GM21528 (cell line): Measurements from ENCODE around the gene P4HTM.

Source experiments
- ATAC-seq: cut with Tn5 transposase; IDR thresholded peaks from one replicate; pipeline ENCODE4 v1.9.1; 2021; ENCODE audit warnings: mild to moderate bottlenecking, moderate library complexity; ENCODE audit not compliant: unreplicated experiment, low FRiP score

The P4HTM gene

GRCh38 chr3:48989796-48990635 lies at the start of gene P4HTM:
Gene P4HTM, plus strand, starts transcription at chr3:48990241. Its CDS starts 16 bp downstream, at chr3:48990257.
- peak; percentile 41 for ATAC-seq

GRCh38 chr3:48945432-48945831 lies 44.6 kb upstream of the P4HTM start:
- ATAC-seq: no peak

GRCh38 chr3:48945891-48946549 lies 44.0 kb upstream of the P4HTM start:
- ATAC-seq: no peak

- ATAC-seq: no peak
These were observed 40.7 kb upstream of the P4HTM start for GRCh38 chr3:48949376-48949717.

GRCh38 chr3:48950051-48950450 lies 40.0 kb upstream of the P4HTM start:
- ATAC-seq: no peak

GRCh38 chr3:48951764-48952163 lies 38.3 kb upstream of the P4HTM start:
- no peak for ATAC-seq

GRCh38 chr3:48952510-48953118 lies 37.4 kb upstream of the P4HTM start:
- no peak for ATAC-seq

- ATAC-seq: no peak
These were observed 32.9 kb upstream of the P4HTM start for GRCh38 chr3:48957006-48957705.

- no peak for ATAC-seq
These were observed 29.1 kb upstream of the P4HTM start for GRCh38 chr3:48960841-48961413.

GRCh38 chr3:48962340-48962739 lies 27.7 kb upstream of the P4HTM start:
- no peak for ATAC-seq

GRCh38 chr3:48962939-48963338 lies 27.1 kb upstream of the P4HTM start:
- ATAC-seq: no peak

GRCh38 chr3:48963591-48963990 lies 26.4 kb upstream of the P4HTM start:
- ATAC-seq: no peak

GRCh38 chr3:48966367-48966766 lies 23.7 kb upstream of the P4HTM start:
- no peak for ATAC-seq

- ATAC-seq: no peak
These were observed 23.1 kb upstream of the P4HTM start for GRCh38 chr3:48966876-48967361.

GRCh38 chr3:48970586-48970985 lies 19.5 kb upstream of the P4HTM start:
- no peak for ATAC-seq

- ATAC-seq: no peak
These were observed 15.8 kb upstream of the P4HTM start for GRCh38 chr3:48974076-48974864.

- ATAC-seq: no peak
These were observed 10.6 kb upstream of the P4HTM start for GRCh38 chr3:48979451-48979850.

GRCh38 chr3:48980295-48980694 lies 9.7 kb upstream of the P4HTM start:
- ATAC-seq: no peak

GRCh38 chr3:48982016-48982415 lies 8.0 kb upstream of the P4HTM start:
- ATAC-seq: no peak

GRCh38 chr3:48982686-48983085 lies 7.4 kb upstream of the P4HTM start:
- no peak for ATAC-seq
